H54 (cell line): ENCODE data around the gene TSPAN14.

ENCODE experiments used
- DNase-seq: peaks from one replicate; pipeline ENCODE4 v3.0.0; 2011; ENCODE audit warnings: low spot score, mixed read lengths; ENCODE audit not compliant: insufficient read length
- FAIRE-seq: peaks from 3 replicates; lab custom pipeline; 2011; peaks lifted over from hg19 to GRCh38; lab: Jason Lieb, UNC
- POLR2A ChIP-seq: IDR thresholded peaks from 2 replicates; pipeline ENCODE4 v1.6.1; 2011; ENCODE audit warnings: low read depth, mild to moderate bottlenecking, low read length

The TSPAN14 gene

GRCh38 chr10:80515511-80515910, 61.4 kb downstream of the TSPAN14 start:
- no peak for DNase-seq
- FAIRE-seq: no peak
- no peak for TF ChIP-seq POLR2A

GRCh38 chr10:80515941-80516340, 61.8 kb downstream of the TSPAN14 start:
- DNase-seq (no peak), FAIRE-seq (no peak)
- TF ChIP-seq POLR2A: no peak

GRCh38 chr10:80516506-80517075, 62.5 kb downstream of the TSPAN14 start:
- FAIRE-seq: no peak
- no peak for DNase-seq
- no peak for TF ChIP-seq POLR2A

- DNase-seq (no peak), FAIRE-seq (no peak)
- TF ChIP-seq POLR2A: no peak
These were observed 63.5 kb downstream of the TSPAN14 start for GRCh38 chr10:80517416-80518142.

- no peak for FAIRE-seq
- DNase-seq: no peak
- TF ChIP-seq POLR2A: no peak
These were observed 64.2 kb downstream of the TSPAN14 start for GRCh38 chr10:80518143-80518806.

DNA sequence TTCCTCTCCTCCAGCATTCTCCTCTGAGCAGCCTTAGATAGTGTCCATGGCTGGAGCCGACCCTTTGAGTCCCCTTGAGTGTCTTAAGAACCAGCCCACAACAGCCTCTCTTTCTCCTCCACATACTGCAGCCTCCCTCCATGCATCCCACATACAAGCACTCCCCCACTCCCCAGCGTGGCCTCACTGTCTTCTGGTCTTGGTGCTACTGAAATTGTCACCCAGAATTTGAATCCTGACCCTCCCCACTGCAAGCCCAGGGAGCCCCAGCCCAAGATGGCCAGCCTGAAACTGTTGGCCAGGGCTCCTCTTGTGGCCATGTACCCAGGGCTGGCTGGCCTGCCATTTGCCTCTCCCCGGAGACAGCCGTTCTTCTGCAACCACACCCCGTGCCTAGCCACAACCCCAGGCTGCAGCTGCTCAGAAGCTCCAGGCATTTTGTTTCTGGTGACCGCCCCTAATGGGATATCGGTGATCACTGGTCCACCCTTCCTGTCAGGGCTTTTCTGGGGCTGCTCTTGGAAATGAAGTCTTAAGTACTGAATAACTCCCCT, 64.8 kb downstream of the TSPAN14 start:
- FAIRE-seq: no peak

DNA sequence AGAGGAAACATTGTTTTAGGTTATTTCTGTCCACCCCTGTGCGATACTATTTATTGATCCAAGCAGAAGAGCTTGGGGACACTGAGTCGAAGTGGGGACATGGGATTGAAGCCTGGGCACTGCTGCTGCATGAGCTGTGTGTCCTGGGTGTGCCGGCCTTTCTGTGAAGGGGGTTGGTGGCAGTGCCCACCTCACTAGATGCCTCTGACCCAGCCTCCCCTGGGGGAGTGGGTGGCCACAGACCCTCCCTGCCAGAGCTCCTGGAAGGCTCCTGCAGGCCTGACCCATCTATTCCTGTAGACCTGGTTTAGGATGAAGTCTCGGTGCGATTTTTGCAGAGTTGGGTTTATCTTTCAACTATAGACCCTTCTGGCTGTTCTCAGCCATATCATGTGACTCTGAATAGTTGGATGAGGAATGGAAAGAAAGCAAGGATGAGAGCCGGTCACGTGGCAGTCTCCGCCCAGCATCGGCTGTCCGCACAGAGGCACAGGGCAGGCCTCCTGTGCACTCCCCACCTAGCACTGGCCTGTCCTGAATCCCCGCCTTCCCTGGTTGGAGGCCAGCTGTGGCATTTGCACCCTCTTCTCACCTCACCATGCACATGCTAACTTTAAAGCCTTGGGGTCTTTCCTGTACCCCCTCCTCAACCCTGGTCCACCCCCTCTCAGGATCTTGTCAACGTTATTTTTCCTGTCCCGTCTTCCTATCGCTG, 66.0 kb downstream of the TSPAN14 start:
- FAIRE-seq (no peak), DNase-seq (no peak)
- TF ChIP-seq POLR2A: no peak

More for the DNA sequence above, 64.8 kb downstream of the TSPAN14 start:
- TF ChIP-seq POLR2A: no peak
- no peak for DNase-seq

DNA sequence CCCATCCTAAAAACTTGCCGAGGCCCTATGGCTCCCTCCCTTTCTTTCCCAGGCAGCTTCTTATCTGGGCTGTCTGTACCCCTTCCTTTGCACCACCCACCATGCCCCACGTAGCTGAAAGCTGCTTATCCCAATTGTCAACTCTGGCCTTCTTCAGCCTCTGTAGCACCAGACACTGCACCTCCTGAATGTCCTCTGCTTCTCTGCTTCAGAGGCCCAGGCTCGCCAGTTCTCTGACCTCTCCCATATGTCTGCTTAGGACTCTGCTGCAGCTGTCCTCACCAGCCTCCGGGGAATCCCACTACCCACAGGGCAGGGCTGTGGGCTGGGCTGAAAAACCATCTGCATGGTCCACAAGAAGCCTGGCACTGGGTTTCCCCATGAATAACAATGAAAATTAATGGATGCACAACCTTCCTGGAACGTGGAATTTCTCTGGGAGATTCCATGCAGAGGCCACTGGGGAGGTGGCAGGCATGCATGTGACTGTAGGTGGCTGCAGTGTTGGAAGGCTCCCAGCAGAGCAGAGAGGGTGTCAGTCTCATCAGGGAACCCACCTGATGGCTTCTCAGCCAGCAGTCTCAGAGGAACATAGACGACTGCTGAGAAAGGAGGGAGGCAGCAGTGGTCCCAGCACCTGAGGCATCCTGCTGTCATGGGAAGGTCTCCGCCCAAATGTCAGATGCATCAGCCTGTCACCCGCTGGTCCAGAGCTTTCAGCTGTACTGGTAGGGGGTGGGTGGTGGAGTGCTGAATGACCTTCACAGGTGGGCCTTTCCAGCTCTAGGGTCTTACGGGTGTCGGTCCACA, 66.8 kb downstream of the TSPAN14 start:
- DNase-seq: no peak
- TF ChIP-seq POLR2A: no peak
- no peak for FAIRE-seq

GRCh38 chr10:80522756-80523363, 68.8 kb downstream of the TSPAN14 start:
- DNase-seq: no peak
- TF ChIP-seq POLR2A: no peak
- FAIRE-seq: no peak

DNA sequence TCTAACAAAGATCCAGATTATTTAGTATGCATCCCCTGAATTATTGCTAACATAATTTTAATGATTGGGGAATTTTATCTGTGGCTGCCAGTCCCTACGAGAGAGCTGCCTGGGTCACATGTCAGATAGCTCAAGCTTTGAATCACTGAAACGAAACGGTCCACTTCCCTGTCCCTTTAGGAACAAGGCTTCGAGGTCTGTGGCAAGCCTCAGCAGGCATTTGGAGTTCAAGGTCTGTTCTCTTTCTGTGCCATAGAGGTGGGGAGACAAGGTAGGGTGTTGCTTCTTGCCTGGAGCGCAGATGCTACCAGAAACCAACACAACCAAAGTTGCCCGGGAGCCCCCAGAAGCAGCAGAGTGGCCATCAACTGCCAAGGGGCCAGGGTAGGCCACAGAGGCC, 69.7 kb downstream of the TSPAN14 start:
- TF ChIP-seq POLR2A: no peak
- FAIRE-seq (no peak), DNase-seq (no peak)

DNA sequence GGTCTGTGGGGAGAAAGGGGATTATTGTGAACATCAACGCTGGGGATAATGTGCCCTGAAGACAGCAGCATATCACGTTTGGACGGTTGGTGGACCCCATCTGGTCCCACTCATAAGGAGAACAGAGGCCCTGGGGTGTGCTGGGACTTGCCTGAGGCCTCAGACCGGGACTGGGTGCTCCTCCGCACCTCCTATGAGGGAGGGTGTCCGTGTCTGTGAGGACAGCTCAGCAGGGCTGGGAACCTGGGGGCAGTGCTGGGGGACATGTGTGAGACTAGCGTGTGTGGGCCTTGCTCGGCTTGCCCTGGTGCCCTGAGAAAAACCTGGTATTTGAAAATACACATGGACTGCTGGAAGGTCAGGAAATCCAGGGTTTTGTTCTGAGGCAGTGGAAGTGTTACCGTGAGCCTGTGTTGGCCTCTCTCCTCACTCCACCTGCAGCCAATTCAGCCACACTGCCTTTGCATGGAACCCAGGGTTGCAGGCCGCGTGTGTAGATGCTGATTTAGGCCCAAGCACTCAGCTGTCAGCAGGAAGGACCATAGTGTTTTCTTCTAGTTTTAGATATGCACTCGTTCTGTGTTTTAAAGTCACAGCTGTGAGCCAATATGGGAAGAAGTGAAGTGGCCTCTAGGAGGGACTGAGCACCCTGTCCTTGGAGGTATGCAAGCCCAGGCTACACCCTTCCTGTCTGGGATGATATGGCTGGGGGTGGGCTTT, 70.2 kb downstream of the TSPAN14 start:
- TF ChIP-seq POLR2A: no peak
- no peak for FAIRE-seq
- DNase-seq: no peak

GRCh38 chr10:80526218-80526617, 72.1 kb downstream of the TSPAN14 start:
- TF ChIP-seq POLR2A: no peak
- DNase-seq (no peak), FAIRE-seq (no peak)
